Brain microvascular endothelial cell (primary cell): Measurements from ENCODE around the gene MFAP1.

Experiments used
- DNase-seq: peaks from one replicate; pipeline ENCODE4 v3.0.0-alpha.2; 2020
- H3K27ac ChIP-seq: fragments of 250-450 bp; sonication (Bioruptor Pico); 2 replicates; pipeline ENCODE4 v1.5.1; 2020; ENCODE audit warnings: mild to moderate bottlenecking, moderate library complexity
- H3K27me3 ChIP-seq: fragments of 250-450 bp; sonication (Bioruptor Pico); replicated peaks from 2 replicates; pipeline ENCODE4 v1.5.1; 2020; ENCODE audit warnings: mild to moderate bottlenecking
- H3K36me3 ChIP-seq: fragments of 250-450 bp; sonication (Bioruptor Pico); replicated peaks from 2 replicates; pipeline ENCODE4 v1.5.1; 2020; ENCODE audit warnings: mild to moderate bottlenecking
- H3K4me3 ChIP-seq: 2 replicates; pipeline ENCODE4 v1.5.1; 2011; ENCODE audit warnings: low read depth, mild to moderate bottlenecking, control low read depth, low read length, moderate library complexity
- CTCF ChIP-seq: IDR thresholded peaks from 2 replicates; pipeline ENCODE4 v1.5.1; 2011; ENCODE audit warnings: low read depth, mild to moderate bottlenecking, moderate library complexity, low read length, control low read depth, inconsistent platforms; ENCODE audit errors: missing control alignments
- in situ Hi-C: cut with HindIII; loops from 2 replicates; pipeline ENCODE4 v1.10.0; 2017; ENCODE audit warnings: low sequenced_read_pairs, low pct_ligation_motif_present

MFAP1 gene

GRCh38 chr15:43824302-43825246, at the start of gene MFAP1:
TSS of gene MFAP1 (minus strand) at chr15:43824690. CDS start at chr15:43824569, 121 bp downstream.
- peaks cover 3% of the 10 kb centered on the region for H3K36me3 ChIP-seq
- H3K4me3 ChIP-seq = peak within 1 kb of the TSS; percentile 87
- in situ Hi-C loops = no loop called here
- peak within 1 kb of the TSS; percentile 91 for H3K27ac ChIP-seq
- no peak for TF ChIP-seq CTCF
- DNase-seq = peak; percentile 96
- no peaks in the 10 kb centered on the region for H3K27me3 ChIP-seq

GRCh38 chr15:43873651-43874050, 49.2 kb upstream of the MFAP1 start:
- Histone ChIP-seq H3K27ac (no peak overlapping the region), H3K36me3 (no peaks in the 10 kb centered on the region), H3K4me3 (no peak overlapping the region), H3K27me3 (no peaks in the 10 kb centered on the region)
- DNase-seq = no peak
- TF ChIP-seq CTCF = no peak
- in situ Hi-C loops = no loop called here

GRCh38 chr15:43872416-43873020, 48.0 kb upstream of the MFAP1 start:
- in situ Hi-C loops = no loop called here
- peak; percentile 76 for TF ChIP-seq CTCF
- no peak overlapping the region for H3K4me3 ChIP-seq
- no peaks in the 10 kb centered on the region for H3K27me3 ChIP-seq
- H3K36me3 ChIP-seq = no peaks in the 10 kb centered on the region
- H3K27ac ChIP-seq = no peak overlapping the region
- DNase-seq = peak; percentile 76

GRCh38 chr15:43871835-43872234, 47.3 kb upstream of the MFAP1 start:
- no peak overlapping the region for H3K27ac ChIP-seq
- no peak for TF ChIP-seq CTCF
- no peak for DNase-seq
- H3K27me3 ChIP-seq = no peaks in the 10 kb centered on the region
- no peak overlapping the region for H3K4me3 ChIP-seq
- no peaks in the 10 kb centered on the region for H3K36me3 ChIP-seq
- in situ Hi-C loops = no loop called here

- TF ChIP-seq CTCF = no peak
- no peak overlapping the region for H3K4me3 ChIP-seq
- in situ Hi-C loops = no loop called here
- no peaks in the 10 kb centered on the region for H3K27me3 ChIP-seq
- H3K27ac ChIP-seq = no peak overlapping the region
- H3K36me3 ChIP-seq = no peaks in the 10 kb centered on the region
- DNase-seq = no peak
Measured at GRCh38 chr15:43868406-43868805, 43.9 kb upstream of the MFAP1 start.
